Activated T-cell treated with anti-CD3 and anti-CD28 coated beads for 24 hours (primary cell): Measurements from ENCODE around the gene METRN.
"Not testable (repeated sequence)": the region's sequence is repeated elsewhere in the genome, so short reads cannot be mapped to it uniquely, and the experiment has no call there.

Experiments
- DNase-seq: peaks from one replicate; pipeline ENCODE4 v3.0.0-alpha.2; 2020; ENCODE audit warnings: low read depth

Gene METRN

GRCh38 chr16:734981-735881 is 20.3 kb downstream of the METRN start:
- no peak for DNase-seq

GRCh38 chr16:735982-736453 is 21.1 kb downstream of the METRN start:
- peak; percentile 46 for DNase-seq

- no peak for DNase-seq
Measured at GRCh38 chr16:736936-737481, 22.1 kb downstream of the METRN start.

- no peak for DNase-seq
Measured at GRCh38 chr16:739560-740458, 24.9 kb downstream of the METRN start.

GRCh38 chr16:740459-740763 is 25.5 kb downstream of the METRN start:
- no peak for DNase-seq

- peak; percentile 89 for DNase-seq
Measured at GRCh38 chr16:740764-741505, 26.0 kb downstream of the METRN start, which contains the start of gene CIAO3. TSS of gene CIAO3 (minus strand) at chr16:740997. CDS start at chr16:740985, 12 bp downstream.

GRCh38 chr16:741986-742629 is 27.2 kb downstream of the METRN start:
- no peak for DNase-seq

- DNase-seq: not testable (repeated sequence)
Measured at GRCh38 chr16:742894-743293, 28.0 kb downstream of the METRN start.

- DNase-seq: no peak
Measured at GRCh38 chr16:743794-744500, 29.0 kb downstream of the METRN start.

- DNase-seq: no peak
Measured at GRCh38 chr16:745739-746138, 30.8 kb downstream of the METRN start.

- DNase-seq: no peak
Measured at GRCh38 chr16:746637-747036, 31.7 kb downstream of the METRN start.

- DNase-seq: no peak
Measured at GRCh38 chr16:747978-748746, 33.2 kb downstream of the METRN start.

GRCh38 chr16:749010-749409 is 34.1 kb downstream of the METRN start:
- DNase-seq: no peak

- DNase-seq: no peak
Measured at GRCh38 chr16:750485-750884, 35.6 kb downstream of the METRN start.

GRCh38 chr16:751152-752006 is 36.5 kb downstream of the METRN start:
- no peak for DNase-seq

- no peak for DNase-seq
Measured at GRCh38 chr16:752007-752312, 37.0 kb downstream of the METRN start.

- not testable (repeated sequence) for DNase-seq
Measured at GRCh38 chr16:754121-754607, 39.2 kb downstream of the METRN start.

- DNase-seq: no peak
Measured at GRCh38 chr16:754656-755055, 39.7 kb downstream of the METRN start.

- no peak for DNase-seq
Measured at GRCh38 chr16:756428-756827, 41.5 kb downstream of the METRN start.
